ENCODE results near the gene DPH7.
"Not testable (repeated sequence)": the region's sequence is repeated elsewhere in the genome, so short reads cannot be mapped to it uniquely, and the experiment has no call there.

The DPH7 gene

GRCh38 chr9:137578518-137579258, at the start of gene DPH7:
TSS of gene DPH7 (minus strand) at chr9:137578925. CDS start at chr9:137578777, 148 bp downstream.
- peak; percentile 69 for DNase-seq

GRCh38 chr9:137627406-137627805, 48.7 kb upstream of the DPH7 start:
- not testable (repeated sequence) for DNase-seq

DNA sequence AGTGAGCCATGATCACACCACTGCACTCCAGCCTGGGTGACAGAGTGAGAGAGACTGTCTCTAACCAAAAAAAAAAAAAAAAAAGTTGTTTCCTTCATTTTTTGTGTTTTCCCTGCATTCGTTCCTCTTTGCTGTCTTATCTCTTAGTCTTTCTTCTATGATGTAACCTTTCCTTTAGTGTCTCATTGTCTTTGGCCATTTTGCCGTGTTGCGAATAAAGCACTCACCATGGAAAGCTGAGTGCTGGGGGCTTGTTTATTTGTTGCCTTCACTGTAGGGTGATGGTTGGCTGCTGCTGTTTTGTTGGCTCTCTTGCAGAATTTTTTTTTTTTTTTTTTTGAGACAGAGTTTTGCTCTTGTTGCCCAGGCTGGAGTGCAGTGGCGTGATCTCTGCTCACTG, 47.7 kb upstream of the DPH7 start:
- no peak for DNase-seq

DNA sequence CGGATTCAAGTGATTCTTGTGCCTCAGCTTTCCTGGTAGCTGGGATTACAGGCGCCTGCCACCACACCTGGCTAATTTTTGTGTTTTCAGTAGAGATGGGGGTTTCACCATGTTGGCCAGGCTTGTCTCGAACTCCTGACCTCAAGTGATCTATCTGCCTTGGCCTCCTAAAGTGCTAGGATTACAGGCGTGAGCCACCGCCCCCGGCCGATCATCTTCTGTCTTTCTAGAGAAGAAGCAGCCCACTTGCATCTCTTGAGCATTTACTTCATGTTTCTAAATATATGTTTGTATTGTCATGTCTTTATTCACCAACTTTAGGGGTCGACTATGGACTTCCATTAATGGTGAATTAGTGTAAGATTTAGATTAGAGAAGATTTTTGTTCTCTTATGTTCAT, 43.5 kb upstream of the DPH7 start:
- not testable (repeated sequence) for DNase-seq

DNA sequence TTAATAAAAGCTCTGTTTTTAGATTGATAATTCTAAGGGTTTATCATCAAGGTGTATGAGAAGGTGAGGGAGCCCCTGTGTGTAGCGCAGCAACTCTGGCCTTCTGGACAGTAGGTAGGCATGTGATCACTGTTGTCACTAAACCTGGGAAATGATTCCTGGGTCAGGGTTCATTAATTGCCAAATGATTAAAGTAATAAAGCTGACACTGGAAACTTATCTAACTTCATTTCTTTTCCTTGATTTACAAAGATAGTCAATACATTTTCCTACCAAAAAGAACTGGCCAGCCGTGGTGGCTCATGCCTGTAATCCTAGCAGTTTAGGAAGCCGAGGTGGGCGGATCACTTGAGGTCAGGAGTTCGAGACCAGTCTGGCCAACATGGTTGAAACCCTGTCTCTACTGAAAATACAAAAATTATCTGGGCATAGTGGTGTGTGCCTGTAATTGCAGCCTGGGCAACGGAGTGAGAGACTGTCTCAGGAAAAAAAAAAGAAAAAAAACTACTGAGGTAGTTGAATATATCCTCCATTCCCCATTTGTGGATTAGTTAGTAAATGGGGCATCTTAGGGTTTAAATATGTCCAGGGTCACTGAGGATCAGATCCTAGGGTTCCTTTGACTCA, 42.5 kb upstream of the DPH7 start:
- DNase-seq = no peak

DNA sequence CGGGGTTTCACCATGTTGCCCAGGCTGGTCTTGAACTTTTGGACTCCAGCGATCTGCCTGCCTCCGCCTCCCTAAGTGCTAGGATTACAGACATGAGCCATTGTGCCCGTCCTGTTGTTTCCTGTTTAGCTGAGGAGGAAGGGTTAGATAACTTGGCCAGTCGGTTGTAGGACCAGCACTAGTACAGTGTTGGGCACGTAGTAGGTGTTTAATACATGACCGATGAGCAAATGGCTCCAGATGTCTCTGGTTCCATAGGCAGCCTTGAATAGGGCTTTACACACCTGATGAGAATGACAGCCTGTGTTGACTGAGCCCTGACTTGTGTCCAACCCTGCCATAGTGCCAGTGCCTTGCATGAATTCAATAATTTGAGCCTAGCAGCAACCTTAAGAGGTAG, 41.9 kb upstream of the DPH7 start:
- no peak for DNase-seq

DNA sequence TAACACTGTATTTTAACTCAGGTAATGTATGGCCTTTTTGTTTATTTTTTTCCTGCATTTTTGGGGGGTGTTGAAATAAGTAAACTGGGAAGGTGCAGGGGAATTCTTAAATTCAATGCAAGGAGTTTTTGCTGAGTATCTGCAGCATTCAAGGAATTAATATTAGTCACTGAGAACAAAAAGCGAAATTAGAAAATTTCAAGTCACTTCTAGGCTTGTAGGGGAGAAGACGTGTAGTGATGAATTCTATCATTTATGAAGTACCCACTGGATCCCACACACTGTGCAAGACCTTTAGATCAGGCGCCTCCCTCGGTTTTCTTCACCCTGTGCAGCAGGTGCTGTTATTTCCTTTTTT, 41.3 kb upstream of the DPH7 start:
- DNase-seq = no peak

DNA sequence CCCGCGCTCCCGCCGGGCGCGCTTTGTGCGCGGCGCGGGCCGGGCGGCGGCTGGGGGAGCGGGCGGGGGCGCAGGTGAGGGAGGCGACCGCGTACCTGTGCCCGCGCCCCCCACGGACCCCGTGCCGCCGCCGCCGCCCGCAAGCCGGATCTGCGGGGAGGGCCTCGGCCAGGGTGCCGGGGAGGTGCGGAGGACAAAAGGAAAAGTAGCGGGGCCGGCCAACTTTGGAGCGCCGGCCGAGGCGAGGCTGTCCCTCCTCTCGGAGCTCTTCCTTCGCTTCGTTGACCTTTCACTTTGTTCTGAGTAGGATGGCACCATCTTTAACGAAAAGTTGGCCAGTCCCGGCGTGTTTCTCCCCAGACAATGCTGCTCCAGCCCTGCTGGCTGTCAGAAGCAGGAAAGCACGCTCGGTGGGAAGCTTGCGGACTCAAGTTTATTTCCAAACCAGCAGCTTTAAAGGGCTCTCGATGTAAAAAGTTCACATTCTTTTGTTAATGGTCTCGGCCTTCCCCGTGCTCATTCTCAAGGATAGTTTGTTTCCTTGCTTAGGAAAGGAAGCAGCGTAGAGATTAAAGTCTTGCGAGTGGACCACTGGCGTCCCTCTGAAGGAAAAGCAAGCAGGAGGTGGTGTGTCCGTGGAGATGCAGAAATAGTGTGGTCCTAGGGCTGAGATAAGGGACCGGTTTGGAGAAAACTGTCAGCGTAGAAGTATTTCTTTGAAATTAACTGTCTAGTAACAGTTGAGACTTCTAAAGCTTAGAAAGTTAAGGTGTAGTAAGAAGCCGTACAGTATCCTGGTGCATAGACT, 40.7 kb upstream of the DPH7 start:
- DNase-seq = no peak

- DNase-seq = no peak
Observed at GRCh38 chr9:137618105-137619067, 39.7 kb upstream of the DPH7 start, which contains the start of gene EHMT1. TSS of gene EHMT1 (plus strand) at chr9:137619005. CDS start at chr9:137619029, 24 bp downstream.

- DNase-seq = no peak
Observed at GRCh38 chr9:137615387-137615871, 36.7 kb upstream of the DPH7 start.

DNA sequence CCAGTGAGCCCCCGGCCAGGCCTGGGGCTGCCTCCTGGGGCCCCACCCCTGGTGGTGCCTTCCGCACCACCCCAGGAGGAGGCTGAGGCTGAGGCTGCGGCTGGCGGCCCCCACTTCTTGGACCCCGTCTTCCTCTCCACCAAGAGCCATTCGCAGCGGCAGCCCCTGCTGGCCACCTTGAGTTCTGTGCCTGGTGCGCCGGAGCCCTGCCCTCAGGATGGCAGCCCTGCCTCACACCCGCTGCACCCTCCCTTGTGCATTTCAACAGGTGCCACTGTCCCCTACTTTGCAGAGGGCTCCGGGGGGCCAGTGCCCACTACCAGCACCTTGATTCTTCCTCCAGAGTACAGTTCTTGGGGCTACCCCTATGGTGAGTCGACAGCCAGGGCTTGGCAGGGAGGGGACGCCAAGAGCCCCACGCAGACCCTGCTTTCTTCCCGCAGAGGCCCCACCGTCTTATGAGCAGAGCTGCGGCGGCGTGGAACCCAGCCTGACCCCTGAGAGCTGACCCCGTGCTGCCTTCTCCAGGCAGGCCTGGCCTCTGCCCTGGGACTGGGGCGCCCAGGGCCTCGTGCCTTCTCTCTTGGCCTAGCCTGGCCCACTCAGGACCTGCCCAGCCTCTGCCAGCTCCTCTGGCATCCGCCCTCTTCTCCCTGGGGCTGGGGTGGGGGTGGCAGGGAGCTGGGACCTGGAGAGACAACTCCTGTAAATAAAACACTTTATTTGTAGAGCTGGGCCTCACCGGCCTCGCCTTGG, 36.1 kb upstream of the DPH7 start:
- DNase-seq = no peak

- DNase-seq = no peak
Observed at GRCh38 chr9:137613738-137614523, 35.2 kb upstream of the DPH7 start.

DNA sequence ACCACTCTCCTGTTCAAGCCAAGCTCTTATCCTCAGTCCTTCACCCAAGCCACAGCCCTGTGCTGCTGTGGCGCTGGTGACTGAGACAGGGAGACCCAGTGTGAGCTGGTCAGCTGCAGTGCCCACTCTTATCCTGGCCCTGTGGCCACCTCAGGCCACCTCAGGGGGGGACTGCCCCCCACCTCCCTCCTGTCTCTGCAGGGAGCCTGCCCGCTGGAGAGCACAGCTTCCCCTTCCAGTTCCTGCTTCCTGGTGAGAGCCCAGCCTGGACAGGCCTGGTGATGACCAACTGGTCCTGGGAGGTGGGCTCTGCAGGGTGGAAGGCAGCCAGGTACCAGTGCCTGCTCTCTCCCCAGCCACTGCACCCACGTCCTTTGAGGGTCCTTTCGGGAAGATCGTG, 34.5 kb upstream of the DPH7 start:
- no peak for DNase-seq

GRCh38 chr9:137612741-137613142, 34.0 kb upstream of the DPH7 start:
- no peak for DNase-seq

DNA sequence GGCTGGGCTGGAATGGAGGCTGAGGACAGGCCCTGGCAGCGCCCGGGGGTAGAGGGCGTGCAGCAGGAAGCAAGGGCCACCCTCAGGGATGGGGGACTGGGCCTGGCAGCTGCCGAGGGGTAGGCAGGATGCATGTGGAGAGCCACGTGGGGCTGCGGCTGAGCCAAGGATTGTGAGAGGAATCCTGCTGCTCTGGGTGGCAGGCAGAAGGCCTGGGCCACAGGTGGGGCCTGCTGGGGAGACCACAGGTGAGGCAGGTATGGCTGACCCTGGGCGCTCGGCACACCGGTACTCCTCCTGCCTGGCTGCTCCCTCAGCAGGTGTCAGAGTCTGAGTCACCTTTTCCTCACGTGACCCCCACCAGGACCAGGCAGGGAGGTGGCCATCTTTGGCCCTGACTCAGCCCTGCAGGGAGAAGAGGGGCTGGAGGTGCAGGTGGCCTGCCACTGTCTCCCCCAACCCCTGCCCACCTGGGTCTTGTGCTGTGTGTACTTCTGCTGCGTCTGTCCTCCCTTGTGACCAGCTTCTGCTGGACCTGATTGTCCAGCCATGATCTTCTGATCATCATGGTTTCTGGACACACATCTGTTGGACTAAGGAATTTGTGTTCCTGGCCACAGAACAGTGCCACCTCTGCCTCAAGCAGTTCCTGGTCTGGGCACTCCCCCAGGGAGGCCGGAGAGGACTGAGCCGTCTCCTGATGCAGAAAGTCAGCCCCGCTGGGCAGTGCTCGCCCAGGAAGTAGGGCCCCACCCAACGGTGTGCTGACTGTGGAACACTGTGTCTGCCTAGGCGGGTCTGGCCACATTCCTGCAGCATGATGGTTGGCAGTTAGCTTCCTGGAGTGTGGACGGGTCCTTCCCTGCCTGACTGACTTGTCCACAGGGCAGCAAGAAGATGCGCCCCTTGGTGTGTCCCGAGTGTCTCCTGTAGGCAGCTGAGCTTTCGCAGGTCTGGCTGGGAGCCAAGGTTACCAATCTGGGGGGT, 33.2 kb upstream of the DPH7 start:
- no peak for DNase-seq

GRCh38 chr9:137610944-137611343, 32.2 kb upstream of the DPH7 start:
- DNase-seq = no peak

- no peak for DNase-seq
Observed at GRCh38 chr9:137607141-137607857, 28.6 kb upstream of the DPH7 start.

- no peak for DNase-seq
Observed at GRCh38 chr9:137606734-137607138, 28.0 kb upstream of the DPH7 start.
